Astrocyte (in vitro differentiated cells and primary cell): Measurements from ENCODE around the gene CEP128. TPM values are rescaled to one million over a fixed set of nuclear protein-coding genes. Genes with fewer than 3 reads are reported as not detected.
A peak's percentile ranks its signal among the peaks of the same experiment; 100 is the strongest.

Experiments
- DNase-seq: peaks from one replicate; pipeline ENCODE4 v3.0.0-alpha.2; 2010; ENCODE audit warnings: low read depth
- FAIRE-seq: peaks from 2 replicates; lab custom pipeline; 2011; peaks lifted over from hg19 to GRCh38; lab: Jason Lieb, UNC
- H2AFZ ChIP-seq: 2 replicates; pipeline ENCODE4 v1.6.0; 2012; ENCODE audit warnings: low read depth, low read length, inconsistent platforms
- H3K27ac ChIP-seq: 2 replicates; pipeline ENCODE4 v1.5.1; 2011; ENCODE audit warnings: low read depth, low read length, inconsistent platforms
- H3K27me3 ChIP-seq: 2 replicates; pipeline ENCODE4 v1.6.0; 2011; ENCODE audit warnings: low read length, inconsistent platforms; ENCODE audit not compliant: insufficient read depth
- H3K36me3 ChIP-seq: 2 replicates; pipeline ENCODE4 v1.5.1; 2011; ENCODE audit warnings: low read length, inconsistent platforms; ENCODE audit not compliant: insufficient read depth
- H3K4me1 ChIP-seq: 2 replicates; pipeline ENCODE4 v1.5.1; 2011; ENCODE audit warnings: low read length, inconsistent platforms; ENCODE audit not compliant: insufficient read depth
- H3K4me2 ChIP-seq: 2 replicates; pipeline ENCODE4 v1.6.0; 2012; ENCODE audit warnings: low read length, inconsistent platforms
- H3K4me3 ChIP-seq: 2 replicates; pipeline ENCODE4 v1.5.1; 2011; ENCODE audit warnings: low read depth, mild to moderate bottlenecking, low read length, inconsistent platforms; ENCODE audit not compliant: insufficient read depth
- H3K79me2 ChIP-seq: 2 replicates; pipeline ENCODE4 v1.6.0; 2012; ENCODE audit warnings: mild to moderate bottlenecking, low read length, inconsistent platforms; ENCODE audit not compliant: insufficient read depth
- H3K9ac ChIP-seq: 2 replicates; pipeline ENCODE4 v1.6.0; 2012; ENCODE audit warnings: mild to moderate bottlenecking, low read length, inconsistent platforms
- H3K9me3 ChIP-seq: 2 replicates; pipeline ENCODE4 v1.5.1; 2012; ENCODE audit warnings: low read depth, mild to moderate bottlenecking, low read length, inconsistent platforms; ENCODE audit not compliant: insufficient read depth
- H4K20me1 ChIP-seq: 2 replicates; pipeline ENCODE4 v1.6.0; 2012; ENCODE audit warnings: low read length, inconsistent platforms; ENCODE audit not compliant: insufficient read depth
- H3K27ac Mint-ChIP-seq: one replicate; pipeline ENCODE4 v1.8.0; 2021; ENCODE audit warnings: mild to moderate bottlenecking, mixed read lengths; ENCODE audit not compliant: unreplicated experiment
- H3K27me3 Mint-ChIP-seq: one replicate; pipeline ENCODE4 v1.8.0; 2021; ENCODE audit warnings: low read depth, mixed read lengths; ENCODE audit not compliant: unreplicated experiment
- H3K36me3 Mint-ChIP-seq: one replicate; pipeline ENCODE4 v1.8.0; 2021; ENCODE audit warnings: low read depth, mixed read lengths; ENCODE audit not compliant: unreplicated experiment
- H3K4me1 Mint-ChIP-seq: one replicate; pipeline ENCODE4 v1.8.0; 2021; ENCODE audit warnings: low read depth, mixed read lengths; ENCODE audit not compliant: unreplicated experiment
- H3K4me3 Mint-ChIP-seq: one replicate; pipeline ENCODE4 v1.8.0; 2021; ENCODE audit warnings: mild to moderate bottlenecking, moderate library complexity, mixed read lengths; ENCODE audit not compliant: unreplicated experiment
- H3K9me3 Mint-ChIP-seq: one replicate; pipeline ENCODE4 v1.8.0; 2021; ENCODE audit warnings: mild to moderate bottlenecking, mixed read lengths; ENCODE audit not compliant: unreplicated experiment
- CTCF ChIP-seq: IDR thresholded peaks from 2 replicates; pipeline ENCODE4 v1.5.1; 2011; ENCODE audit warnings: low read depth, mild to moderate bottlenecking, inconsistent platforms, low read length, moderate library complexity; ENCODE audit not compliant: insufficient read depth
- EZH2 ChIP-seq: IDR thresholded peaks from 2 replicates; pipeline ENCODE4 v1.6.1; 2012; ENCODE audit warnings: mild to moderate bottlenecking, low read length, inconsistent platforms; ENCODE audit not compliant: insufficient read depth
- total RNA-seq: library from RNA; stranded (reverse); gene quantifications from 2 replicates; pipeline ENCODE4 v1.2.1, GENCODE V29; 2021

Gene CEP128
- total RNA-seq, 1 donor from 2014 or later: 6.4 TPM

GRCh38 chr14:80485764-80486163 lies 455.8 kb downstream of the CEP128 start:
- Histone ChIP-seq H3K9me3 (no peaks in the 10 kb centered on the region), H3K4me1 (no peaks in the 10 kb centered on the region)

GRCh38 chr14:80483331-80483730 lies 458.2 kb downstream of the CEP128 start:
- no peak overlapping the region for H3K9ac ChIP-seq
- no peak overlapping the region for H3K4me2 ChIP-seq
- no peaks in the 10 kb centered on the region for H3K9me3 Mint-ChIP-seq
- H3K36me3 ChIP-seq: no peaks in the 10 kb centered on the region
- no peak for FAIRE-seq
- H3K4me3 Mint-ChIP-seq: no peak overlapping the region
- no peak for TF ChIP-seq EZH2
- no peaks in the 10 kb centered on the region for H3K4me1 ChIP-seq
- no peaks in the 10 kb centered on the region for H3K36me3 Mint-ChIP-seq
- H3K27me3 Mint-ChIP-seq: no peaks in the 10 kb centered on the region
- H3K27me3 ChIP-seq: no peaks in the 10 kb centered on the region
- no peak overlapping the region for H3K27ac ChIP-seq
- no peaks in the 10 kb centered on the region for H3K9me3 ChIP-seq
- no peaks in the 10 kb centered on the region for H4K20me1 ChIP-seq
- no peak overlapping the region for H3K27ac Mint-ChIP-seq
- DNase-seq: peak; percentile 51
- H2AFZ ChIP-seq: no peak overlapping the region
- H3K79me2 ChIP-seq: no peaks in the 10 kb centered on the region
- no peaks in the 10 kb centered on the region for H3K4me1 Mint-ChIP-seq
- no peak overlapping the region for H3K4me3 ChIP-seq

More at GRCh38 chr14:80485764-80486163, 455.8 kb downstream of the CEP128 start:
- no peak overlapping the region for H3K4me3 Mint-ChIP-seq
- no peaks in the 10 kb centered on the region for H3K4me1 Mint-ChIP-seq
- no peak overlapping the region for H3K27ac ChIP-seq
- no peak for TF ChIP-seq CTCF
- TF ChIP-seq EZH2: no peak
- H3K27me3 ChIP-seq: no peaks in the 10 kb centered on the region
- no peaks in the 10 kb centered on the region for H3K79me2 ChIP-seq
- H2AFZ ChIP-seq: no peak overlapping the region
- no peaks in the 10 kb centered on the region for H3K36me3 Mint-ChIP-seq
- H3K27ac Mint-ChIP-seq: no peak overlapping the region
- DNase-seq (no peak), FAIRE-seq (no peak)
- H3K4me2 ChIP-seq: no peak overlapping the region
- H3K9ac ChIP-seq: no peak overlapping the region
- no peak overlapping the region for H3K4me3 ChIP-seq
- no peaks in the 10 kb centered on the region for H3K9me3 Mint-ChIP-seq
- no peaks in the 10 kb centered on the region for H3K27me3 Mint-ChIP-seq
- no peaks in the 10 kb centered on the region for H3K36me3 ChIP-seq
- H4K20me1 ChIP-seq: no peaks in the 10 kb centered on the region

GRCh38 chr14:80477388-80478160 lies 464.0 kb downstream of the CEP128 start:
- Mint-ChIP-seq H3K4me3 (no peak overlapping the region), H3K27me3 (no peaks in the 10 kb centered on the region), H3K4me1 (peaks cover 7% of the 10 kb centered on the region), H3K9me3 (peaks cover 3% of the 10 kb centered on the region), H3K36me3 (peaks cover 4% of the 10 kb centered on the region), H3K27ac (no peak overlapping the region)
- FAIRE-seq (peak; percentile 37), DNase-seq (peak; percentile 17)
- Histone ChIP-seq H4K20me1 (no peaks in the 10 kb centered on the region), H3K9me3 (peaks cover 5% of the 10 kb centered on the region), H3K4me2 (no peak overlapping the region), H3K79me2 (no peaks in the 10 kb centered on the region), H3K36me3 (no peaks in the 10 kb centered on the region), H3K27ac (no peak overlapping the region), H3K9ac (no peak overlapping the region), H3K4me3 (no peak overlapping the region), H3K27me3 (no peaks in the 10 kb centered on the region), H3K4me1 (no peaks in the 10 kb centered on the region), H2AFZ (no peak overlapping the region)
- no peak for TF ChIP-seq CTCF
- TF ChIP-seq EZH2: no peak
